SJSA1 (cell line): ENCODE data around the gene ZSWIM6. TPM values are rescaled to one million over a fixed set of nuclear protein-coding genes. Genes with fewer than 3 reads are reported as not detected.

ENCODE experiments used
- DNase-seq, 2 experiments: peaks; one replicate each; pipeline ENCODE4 v3.0.0-alpha.2; 2015 to 2020; ENCODE audit warnings: low spot score in 2 of 2, low read depth in 1 of 2
- H3K27ac ChIP-seq: fragments of 250-450 bp; sonication (Bioruptor Pico); 2 replicates; pipeline ENCODE4 v1.5.1; 2020; ENCODE audit warnings: mild to moderate bottlenecking, moderate library complexity
- H3K27me3 ChIP-seq: fragments of 250-450 bp; sonication (Bioruptor Pico); replicated peaks from 2 replicates; pipeline ENCODE4 v1.5.1; 2020; ENCODE audit warnings: mild to moderate bottlenecking, moderate library complexity
- H3K36me3 ChIP-seq: fragments of 250-450 bp; sonication (Bioruptor Pico); 2 replicates; pipeline ENCODE4 v1.5.1; 2020; ENCODE audit warnings: mild to moderate bottlenecking
- H3K4me1 ChIP-seq: fragments of 250-450 bp; sonication (Bioruptor Pico); replicated peaks from 2 replicates; pipeline ENCODE4 v1.6.1; 2021; ENCODE audit warnings: mild to moderate bottlenecking
- H3K4me3 ChIP-seq: fragments of 250-450 bp; sonication (Bioruptor Pico); 2 replicates; pipeline ENCODE4 v1.5.1; 2020; ENCODE audit warnings: mild to moderate bottlenecking
- H3K9me3 ChIP-seq: fragments of 250-450 bp; sonication (Bioruptor Pico); replicated peaks from 2 replicates; pipeline ENCODE4 v1.5.1; 2020; ENCODE audit warnings: mild to moderate bottlenecking
- total RNA-seq: library from RNA; depleted of rRNA; stranded (reverse); fragments of >200 nt; shearing (Covaris generic); gene quantifications from 2 replicates; pipeline ENCODE4 v1.2.3, GENCODE V29; 2014

The ZSWIM6 gene
- total RNA-seq, 1 experiment from 2014 or later, result 13.1 TPM

- Histone ChIP-seq H3K4me1 (peaks cover 40% of the 10 kb centered on the region), H3K4me3 (no peak overlapping the region), H3K27me3 (no peaks in the 10 kb centered on the region), H3K9me3 (peaks cover 7% of the 10 kb centered on the region), H3K36me3 (peaks cover 21% of the 10 kb centered on the region), H3K27ac (no peak overlapping the region)
- no peak for DNase-seq
Observed at GRCh38 chr5:61447780-61448495, 115.9 kb downstream of the ZSWIM6 start.

- DNase-seq, result peak; percentile 86 to 92
- Histone ChIP-seq H3K4me1 (peaks cover 40% of the 10 kb centered on the region), H3K27me3 (no peaks in the 10 kb centered on the region), H3K36me3 (peaks cover 22% of the 10 kb centered on the region), H3K9me3 (peaks cover 7% of the 10 kb centered on the region), H3K4me3 (no peak overlapping the region), H3K27ac (peak overlapping the region; percentile 77)
Observed at GRCh38 chr5:61449804-61450492, 117.9 kb downstream of the ZSWIM6 start.

GRCh38 chr5:61450493-61451279 is 118.6 kb downstream of the ZSWIM6 start:
- peak overlapping the region; percentile 77 for H3K27ac ChIP-seq
- peaks cover 22% of the 10 kb centered on the region for H3K36me3 ChIP-seq
- peak; percentile 49 to 84 for DNase-seq
- peaks cover 7% of the 10 kb centered on the region for H3K9me3 ChIP-seq
- peaks cover 40% of the 10 kb centered on the region for H3K4me1 ChIP-seq
- H3K4me3 ChIP-seq, result no peak overlapping the region
- no peaks in the 10 kb centered on the region for H3K27me3 ChIP-seq

GRCh38 chr5:61455179-61456006 is 123.3 kb downstream of the ZSWIM6 start:
- no peak overlapping the region for H3K4me3 ChIP-seq
- peaks cover 22% of the 10 kb centered on the region for H3K4me1 ChIP-seq
- no peaks in the 10 kb centered on the region for H3K9me3 ChIP-seq
- H3K27ac ChIP-seq, result no peak overlapping the region
- H3K27me3 ChIP-seq, result no peaks in the 10 kb centered on the region
- no peak for DNase-seq
- peaks cover 9% of the 10 kb centered on the region for H3K36me3 ChIP-seq

GRCh38 chr5:61460471-61460870 is 128.4 kb downstream of the ZSWIM6 start:
- Histone ChIP-seq H3K4me3 (no peak overlapping the region), H3K9me3 (no peaks in the 10 kb centered on the region), H3K27ac (no peak overlapping the region), H3K27me3 (no peaks in the 10 kb centered on the region), H3K36me3 (peaks cover 6% of the 10 kb centered on the region), H3K4me1 (peaks cover 23% of the 10 kb centered on the region)
- no peak for DNase-seq

- H3K36me3 ChIP-seq, result peaks cover 6% of the 10 kb centered on the region
- peaks cover 33% of the 10 kb centered on the region for H3K4me1 ChIP-seq
- H3K4me3 ChIP-seq, result no peak overlapping the region
- no peaks in the 10 kb centered on the region for H3K9me3 ChIP-seq
- H3K27ac ChIP-seq, result no peak overlapping the region
- DNase-seq, result no peak
- H3K27me3 ChIP-seq, result no peaks in the 10 kb centered on the region
Observed at GRCh38 chr5:61461417-61461816, 129.4 kb downstream of the ZSWIM6 start.

GRCh38 chr5:61461926-61462325 is 129.9 kb downstream of the ZSWIM6 start:
- DNase-seq, result no peak
- Histone ChIP-seq H3K9me3 (no peaks in the 10 kb centered on the region), H3K27ac (no peak overlapping the region), H3K4me3 (no peak overlapping the region), H3K27me3 (no peaks in the 10 kb centered on the region), H3K36me3 (peaks cover 6% of the 10 kb centered on the region), H3K4me1 (peaks cover 38% of the 10 kb centered on the region)

- peaks cover 6% of the 10 kb centered on the region for H3K36me3 ChIP-seq
- peaks cover 55% of the 10 kb centered on the region for H3K4me1 ChIP-seq
- no peaks in the 10 kb centered on the region for H3K9me3 ChIP-seq
- no peaks in the 10 kb centered on the region for H3K27me3 ChIP-seq
- no peak overlapping the region for H3K4me3 ChIP-seq
- H3K27ac ChIP-seq, result no peak overlapping the region
- DNase-seq, result no peak
Observed at GRCh38 chr5:61463596-61463995, 131.5 kb downstream of the ZSWIM6 start.

- no peak for DNase-seq
- Histone ChIP-seq H3K27me3 (no peaks in the 10 kb centered on the region), H3K9me3 (no peaks in the 10 kb centered on the region), H3K36me3 (peaks cover 6% of the 10 kb centered on the region), H3K4me1 (peaks cover 57% of the 10 kb centered on the region), H3K4me3 (no peak overlapping the region), H3K27ac (peak overlapping the region; percentile 45)
Observed at GRCh38 chr5:61464512-61464911, 132.5 kb downstream of the ZSWIM6 start.

GRCh38 chr5:61465066-61465465 is 133.0 kb downstream of the ZSWIM6 start:
- no peaks in the 10 kb centered on the region for H3K9me3 ChIP-seq
- DNase-seq, result peak in 1 of 2 experiments; percentile 51

GRCh38 chr5:61465496-61465895 is 133.4 kb downstream of the ZSWIM6 start:
- H3K36me3 ChIP-seq, result no peaks in the 10 kb centered on the region
- peak overlapping the region; percentile 45 for H3K27ac ChIP-seq
- no peak overlapping the region for H3K4me3 ChIP-seq
- DNase-seq, result no peak
- H3K27me3 ChIP-seq, result no peaks in the 10 kb centered on the region
- H3K9me3 ChIP-seq, result no peaks in the 10 kb centered on the region
- peaks cover 57% of the 10 kb centered on the region for H3K4me1 ChIP-seq

More at GRCh38 chr5:61465066-61465465, 133.0 kb downstream of the ZSWIM6 start:
- H3K36me3 ChIP-seq, result peaks cover 3% of the 10 kb centered on the region
- peaks cover 57% of the 10 kb centered on the region for H3K4me1 ChIP-seq
- no peak overlapping the region for H3K4me3 ChIP-seq
- no peaks in the 10 kb centered on the region for H3K27me3 ChIP-seq
- H3K27ac ChIP-seq, result peak overlapping the region; percentile 45

- no peaks in the 10 kb centered on the region for H3K27me3 ChIP-seq
- no peaks in the 10 kb centered on the region for H3K36me3 ChIP-seq
- H3K9me3 ChIP-seq, result no peaks in the 10 kb centered on the region
- peak overlapping the region; percentile 45 for H3K27ac ChIP-seq
- no peak overlapping the region for H3K4me3 ChIP-seq
- no peak for DNase-seq
- H3K4me1 ChIP-seq, result peaks cover 57% of the 10 kb centered on the region
Observed at GRCh38 chr5:61466017-61466416, 134.0 kb downstream of the ZSWIM6 start.
